Heart left ventricle (tissue), 16 donors: ENCODE results near the gene ARL5C. TPM values are rescaled to one million over a fixed set of nuclear protein-coding genes. Genes with fewer than 3 reads are reported as not detected.
"Not testable (repeated sequence)": the region's sequence is repeated elsewhere in the genome, so short reads cannot be mapped to it uniquely, and the experiment has no call there.

Experiments
- ATAC-seq, 4 donors: fragments of 200-7000 bp; cut with Tn5 transposase; one replicate each; pipeline ENCODE4 v1.9.1; 2020 to 2022; ENCODE audit warnings: moderate library complexity in 4 of 4, mild to moderate bottlenecking in 3 of 4, moderate number of reproducible peaks in 1 of 4
- DNase-seq, 5 donors: peaks; one replicate each; pipeline ENCODE4 v3.0.0-alpha.2; 2020
- H3K27ac ChIP-seq, 12 donors: fragments of 200-600 bp; sonication (generic) in 4 of 12; one replicate each; pipeline versions ENCODE4 v1.5.0 to v1.8.0; 2016 to 2022; ENCODE audit warnings: mild to moderate bottlenecking in 2 of 12
- H3K27me3 ChIP-seq, 9 donors: fragments of 200-600 bp; sonication (generic) in 2 of 9; one replicate each; pipeline versions ENCODE4 v1.5.1 to v1.8.0; 2016 to 2022; ENCODE audit warnings: mild to moderate bottlenecking in 3 of 9
- H3K36me3 ChIP-seq, 9 donors: fragments of 200-600 bp; sonication (generic) in 2 of 9; one replicate each; pipeline versions ENCODE4 v1.5.0 to v1.8.0; 2018 to 2022; ENCODE audit warnings: mild to moderate bottlenecking in 2 of 9
- H3K4me1 ChIP-seq, 12 donors: fragments of 200-600 bp; sonication (generic) in 4 of 12; one replicate each; pipeline versions ENCODE4 v1.5.0 to v1.8.0; 2016 to 2022; ENCODE audit warnings: mild to moderate bottlenecking in 3 of 12
- H3K4me3 ChIP-seq, 12 donors: fragments of 200-600 bp; sonication (generic) in 4 of 12; one replicate each; pipeline versions ENCODE4 v1.5.0 to v1.8.0; 2017 to 2022; ENCODE audit warnings: mild to moderate bottlenecking in 9 of 12, moderate library complexity in 4 of 12
- H3K9me3 ChIP-seq, 12 donors: fragments of 200-600 bp; sonication (generic) in 4 of 12; one replicate each; pipeline versions ENCODE4 v1.5.0 to v1.8.0; 2016 to 2022; ENCODE audit warnings: mild to moderate bottlenecking in 1 of 12
- CTCF ChIP-seq, 12 donors: fragments of 200-600 bp; sonication (generic) in 4 of 12; IDR thresholded peaks; one replicate each; pipeline versions ENCODE4 v1.5.0 to v1.8.0; 2018 to 2022; ENCODE audit warnings: antibody characterized with exemption in 12 of 12, mild to moderate bottlenecking in 5 of 12
- POLR2A ChIP-seq, 2 donors: fragments of 450-650 bp; IDR thresholded peaks; one replicate each; pipeline ENCODE4 v1.6.1; 2017; ENCODE audit warnings: antibody characterized with exemption in 2 of 2, mild to moderate bottlenecking in 2 of 2, moderate library complexity in 2 of 2
- WGBS, 4 donors: extraction: QIAGEN DNeasy Blood & Tissue Kit in 2 of 4; methylation state at CpG; one replicate each; pipeline versions ENCODE4 v1.1.5 to v1.1.7; 2013 to 2018; 5-methylcytosine and 5-hydroxymethylcytosine counted together
- intact Hi-C, 10 donors: fragments of 100-400 bp; cut with DNase I; formaldehyde crosslinking; loops; one replicate each; pipeline versions ENCODE4 v1.11.1 to v1.14.2; 2022
- polyA plus RNA-seq, 2 donors: library from polyadenylated mRNA; stranded (reverse); fragments of 200-250 nt; gene quantifications; one replicate each; pipeline ENCODE4 v1.2.3, GENCODE V29; 2013
- total RNA-seq, 9 donors: library from RNA; depleted of rRNA in 2 of 9; stranded (reverse); fragments of >200 nt in 2 of 9; fragmentation: NEBNext Ultra II Directional in 3 of 9; extraction: Animal tissue kit (Norgen Biotek cat#: 25700) in 3 of 9; gene quantifications; one replicate each; pipeline versions ENCODE4 v1.1.0 to v1.2.4, GENCODE V29; 2016 to 2023
- donor health status: ischemic (EF 13 %, LVEDD 7.1; RV severe dilation, severe dysfunction).
- donor health status: healthy with polysubstance abuse.
- donor health status: DM: no; HTN: yes; CAD: no.
- donor health status: DM: no; HTN: no; CAD: no.
- donor health status: ischemic (EF 25% LVEDD 6.9; RV normal size, moderate dysfunction).
- donor health status: ischemic (EF 25% LVEDD 5.7; RV mildly dilated, moderate dysfunction).
- donor health status: healthy.
- donor health status: DM: yes; HTN: yes; CAD: no.
- donor health status: ischemic (EF 35%, LVEDD 5.7; RV mildly dilated, moderate dysfunction).
- donor health status: nonischemic (EF 11% LVEDD 7.7; RV severe dilation, severe dysfunction).
- donor health status: DM: yes; HTN: yes; CAD: no.
- donor health status: PGD.
- donor health status: ischemic (EF 29% LVEDD 5.4; RV normal size, mild dysfunction).
- donor health status: nonischemic (EF 23%, LVEDD 6.1; RV moderate dilation, normal function).

ARL5C gene
- total and polyA plus RNA-seq, 11 donors: not detected

- intact Hi-C loops: loop anchor here in 2 of 10 donors (10.0 kb wide), 2 partner anchors 66 to 304 kb away; no protein-coding TSS in a partner anchor
- no peak overlapping the region for H3K27ac ChIP-seq
- no peaks in the 10 kb centered on the region for H3K36me3 ChIP-seq
- DNase-seq (no peak), ATAC-seq (no peak)
- no peaks in the 10 kb centered on the region for H3K27me3 ChIP-seq
- H3K9me3 ChIP-seq: peaks cover 0 to 5% (median 0%) of the 10 kb centered on the region in 12 donors
- no peak overlapping the region for H3K4me3 ChIP-seq
- 86 to 93% (median 92%) methylated on average over 14 of the region's 14 CpGs for WGBS, 4 donors
- TF ChIP-seq POLR2A (IDR thresholded peaks at IDR 0.05) (no peak), CTCF (IDR thresholded peaks at IDR 0.05) (no peak)
- H3K4me1 ChIP-seq: peaks cover 0 to 42% (median 24%) of the 10 kb centered on the region in 12 donors
Measured at GRCh38 chr17:39169101-39169500, 3.1 kb upstream of the ARL5C start.

- Histone ChIP-seq H3K4me1 (peaks cover 0 to 43% (median 26%) of the 10 kb centered on the region in 12 donors), H3K27ac (peak overlapping the region in 1 of 12 donors; percentile 1)
- ATAC-seq, H3K36me3 ChIP-seq, H3K9me3 ChIP-seq, DNase-seq, H3K27me3 ChIP-seq, H3K4me3 ChIP-seq: not testable (repeated sequence)
- 95 to 97% (median 96%) methylated on average over 10 of the region's 10 CpGs for WGBS, 4 donors
- intact Hi-C loops: loop anchor here in 2 of 10 donors (10.0 kb wide), 2 partner anchors 66 to 304 kb away; no protein-coding TSS in a partner anchor
Measured at GRCh38 chr17:39168503-39168902, 2.5 kb upstream of the ARL5C start.

GRCh38 chr17:39167476-39167875, 1.5 kb upstream of the ARL5C start:
- intact Hi-C loops: loop anchor here in 3 of 10 donors (1.0 to 10.0 kb wide), 3 partner anchors 32 to 303 kb away; no protein-coding TSS in a partner anchor

GRCh38 chr17:39166437-39167335, 725 bp upstream of the ARL5C start:
- Histone ChIP-seq H3K27ac (peak overlapping the region in 3 of 12 donors; percentile 35 to 61 (median 37)), H3K4me1 (peaks cover 0 to 43% (median 26%) of the 10 kb centered on the region in 12 donors), H3K4me3 (peak overlapping the region in 1 of 12 donors; percentile 5), H3K36me3 (no peaks in the 10 kb centered on the region), H3K9me3 (peaks cover 0 to 5% (median 0%) of the 10 kb centered on the region in 12 donors), H3K27me3 (no peaks in the 10 kb centered on the region)
- 58 to 70% (median 64%) methylated on average over 7 of the region's 7 CpGs for WGBS, 4 donors
- no peak for TF ChIP-seq CTCF (IDR thresholded peaks at IDR 0.05)
- no peak for TF ChIP-seq POLR2A (IDR thresholded peaks at IDR 0.05)
- ATAC-seq (no peak), DNase-seq (no peak)
- intact Hi-C loops: loop anchor here in 3 of 10 donors (1.0 to 10.0 kb wide), 3 partner anchors 33 to 302 kb away; no protein-coding TSS in a partner anchor

More at GRCh38 chr17:39167476-39167875, 1.5 kb upstream of the ARL5C start:
- peak in 3 of 5 donors; percentile 56 to 63 (median 58) for DNase-seq
- peak overlapping the region in 3 of 12 donors; percentile 35 to 61 (median 37) for H3K27ac ChIP-seq
- WGBS, 4 donors: 32 to 45% (median 36%) methylated on average over 2 of the region's 2 CpGs
- peaks cover 0 to 43% (median 26%) of the 10 kb centered on the region in 12 donors for H3K4me1 ChIP-seq
- TF ChIP-seq CTCF (IDR thresholded peaks at IDR 0.05) (no peak), POLR2A (IDR thresholded peaks at IDR 0.05) (no peak)
- H3K27me3 ChIP-seq: no peaks in the 10 kb centered on the region
- H3K4me3 ChIP-seq: no peak overlapping the region
- no peaks in the 10 kb centered on the region for H3K36me3 ChIP-seq
- H3K9me3 ChIP-seq: peaks cover 0 to 5% (median 0%) of the 10 kb centered on the region in 12 donors
- peak in 3 of 4 donors; percentile 32 to 73 (median 45) for ATAC-seq
